Breast epithelium (tissue), 3 donors: ENCODE results near the gene MYO5B.

Experiments used
- CTCF ChIP-seq, 3 donors: fragments of 450-650 bp; IDR thresholded peaks; one replicate each; pipeline ENCODE4 v1.5.1; 2016 to 2017; ENCODE audit warnings: antibody characterized with exemption in 3 of 3, mild to moderate bottlenecking in 3 of 3, moderate library complexity in 3 of 3
- POLR2AphosphoS5 ChIP-seq, 3 donors: sonication (generic); formaldehyde crosslinking; IDR thresholded peaks; one replicate each; pipeline ENCODE4 v1.6.1; 2017; ENCODE audit warnings: antibody characterized with exemption in 3 of 3

DNA sequence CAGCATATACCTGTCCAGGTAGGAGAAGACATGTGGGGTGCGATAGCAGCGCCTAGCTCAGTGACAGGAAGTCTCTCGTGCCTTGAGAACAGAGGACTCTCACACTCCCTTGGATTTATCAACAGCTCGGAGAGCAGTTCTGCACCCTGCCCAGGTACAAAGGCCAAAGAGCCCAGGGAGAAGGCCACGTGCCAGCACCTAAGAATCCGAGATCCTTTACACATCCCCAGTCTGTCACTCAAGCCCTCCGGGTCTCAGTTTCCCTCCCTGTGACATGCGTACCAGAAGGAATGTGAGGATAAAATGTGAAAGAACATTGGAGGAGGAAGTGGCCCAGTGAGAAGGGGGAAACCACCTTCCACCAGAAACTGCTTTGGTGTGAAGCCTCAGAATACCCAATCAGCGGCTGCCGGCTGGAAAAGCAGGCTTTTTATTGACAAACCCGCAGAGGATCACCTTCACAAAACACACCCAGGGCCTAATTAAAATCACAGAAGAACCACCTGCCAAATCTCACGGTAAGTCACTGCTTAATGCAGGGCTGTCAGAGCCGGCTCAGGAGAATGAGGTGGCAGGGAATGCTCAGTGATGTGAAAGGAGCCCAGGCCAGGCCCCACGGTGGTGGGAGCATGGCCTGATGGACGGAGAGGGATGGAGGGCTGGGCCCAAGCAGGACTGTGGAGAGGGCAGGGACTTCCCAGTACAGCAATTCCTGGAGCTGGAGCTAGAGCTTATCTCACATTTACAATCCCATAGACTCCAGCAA, 66.3 kb downstream of the MYO5B start:
- no peak for TF ChIP-seq CTCF (IDR thresholded peaks at IDR 0.05)
- TF ChIP-seq POLR2AphosphoS5 (IDR thresholded peaks at IDR 0.05), result no peak
